ENCODE measurements around the gene RNF40. TPM values are rescaled to one million over a fixed set of nuclear protein-coding genes. Genes with fewer than 3 reads are reported as not detected.

The RNF40 gene
- polyA plus RNA-seq, 1 donor from 2014 or later = 85.2 TPM

GRCh38 chr16:30760577-30761426 lies 1.3 kb upstream of the RNF40 start:
- Histone ChIP-seq H3K27ac (ENCODE audit: low read length) (peak overlapping the region; percentile 81), H3K9ac (ENCODE audit: low read length) (peak overlapping the region; percentile 86), H3K4me2 (ENCODE audit: low read length) (peak overlapping the region; percentile 78), H4K20me1 (ENCODE audit: insufficient read depth) (no peaks in the 10 kb centered on the region), H3K27me3 (ENCODE audit: insufficient read depth, low read depth, low read length) (no peaks in the 10 kb centered on the region), H3F3A (ENCODE audit: insufficient read depth, low read length, poor library complexity, severe bottlenecking) (no peaks in the 10 kb centered on the region), H3K9me3 (ENCODE audit: low read length) (no peaks in the 10 kb centered on the region), H3K79me2 (replicated peaks; ENCODE audit: insufficient read depth, low read length) (peaks cover 26% of the 10 kb centered on the region), H3K9me2 (ENCODE audit: insufficient read depth, low read length) (no peaks in the 10 kb centered on the region), H2AFZ (ENCODE audit: low read depth, low read length) (no peak overlapping the region), H3K36me3 (ENCODE audit: insufficient read depth, low read length) (no peaks in the 10 kb centered on the region), H3K4me3 (ENCODE audit: low read length) (peak overlapping the region; percentile 91)
- TF ChIP-seq POLR2AphosphoS5 (IDR thresholded peaks at IDR 0.05) (peak; percentile 0), EP300 (conservative IDR thresholded peaks at IDR 0.05; ENCODE audit: poor library complexity, severe bottlenecking) (no peak)

DNA sequence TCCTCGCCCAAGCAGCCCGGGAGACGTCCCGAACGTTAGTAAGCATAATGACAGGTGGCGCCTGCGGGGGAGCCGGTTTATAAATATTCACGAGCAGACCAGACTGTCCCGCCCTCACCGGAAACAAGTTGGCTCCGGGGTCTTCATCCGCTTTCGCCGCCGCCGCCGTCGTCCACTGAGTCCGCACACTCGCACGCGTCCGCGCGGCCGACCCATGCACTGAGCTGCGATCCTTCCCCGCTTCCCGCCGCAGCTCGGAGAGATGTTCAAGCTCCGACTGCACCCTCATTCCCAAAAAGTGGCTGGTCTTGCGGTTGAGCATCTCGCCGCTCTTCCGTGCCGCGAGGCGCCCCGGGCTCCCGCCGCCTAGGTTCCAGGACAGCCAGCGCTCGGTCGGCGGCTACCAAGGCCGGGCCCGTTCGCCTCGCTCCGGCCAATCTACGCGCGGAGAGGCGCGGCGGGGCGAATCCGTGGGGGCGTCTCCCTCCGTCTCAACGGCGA lies 645 bp upstream of the RNF40 start:
- peak overlapping the region; percentile 35 for H2AFZ ChIP-seq (ENCODE audit: low read depth, low read length)
- H3K27me3 ChIP-seq (ENCODE audit: insufficient read depth, low read depth, low read length) = no peaks in the 10 kb centered on the region
- H3F3A ChIP-seq (ENCODE audit: insufficient read depth, low read length, poor library complexity, severe bottlenecking) = no peaks in the 10 kb centered on the region
- peak overlapping the region; percentile 91 for H3K4me3 ChIP-seq (ENCODE audit: low read length)
- peak overlapping the region; percentile 81 for H3K27ac ChIP-seq (ENCODE audit: low read length)
- H3K79me2 ChIP-seq (replicated peaks; ENCODE audit: insufficient read depth, low read length) = peaks cover 26% of the 10 kb centered on the region
- H3K4me2 ChIP-seq (ENCODE audit: low read length) = peak overlapping the region; percentile 78
- H3K9me3 ChIP-seq (ENCODE audit: low read length) = no peaks in the 10 kb centered on the region
- H3K9ac ChIP-seq (ENCODE audit: low read length) = peak overlapping the region; percentile 86
- peak; percentile 3 for TF ChIP-seq POLR2AphosphoS5 (IDR thresholded peaks at IDR 0.05)
- TF ChIP-seq TAF1 (IDR thresholded peaks at IDR 0.05; ENCODE audit: low read depth) = no peak
- TF ChIP-seq SMC3 (conservative IDR thresholded peaks at IDR 0.05; ENCODE audit: poor library complexity) = no peak
- no peak for TF ChIP-seq RAD21 (conservative IDR thresholded peaks at IDR 0.05)
- H3K36me3 ChIP-seq (ENCODE audit: insufficient read depth, low read length) = no peaks in the 10 kb centered on the region
- no peaks in the 10 kb centered on the region for H3K9me2 ChIP-seq (ENCODE audit: insufficient read depth, low read length)
- H4K20me1 ChIP-seq (ENCODE audit: insufficient read depth) = no peaks in the 10 kb centered on the region

DNA sequence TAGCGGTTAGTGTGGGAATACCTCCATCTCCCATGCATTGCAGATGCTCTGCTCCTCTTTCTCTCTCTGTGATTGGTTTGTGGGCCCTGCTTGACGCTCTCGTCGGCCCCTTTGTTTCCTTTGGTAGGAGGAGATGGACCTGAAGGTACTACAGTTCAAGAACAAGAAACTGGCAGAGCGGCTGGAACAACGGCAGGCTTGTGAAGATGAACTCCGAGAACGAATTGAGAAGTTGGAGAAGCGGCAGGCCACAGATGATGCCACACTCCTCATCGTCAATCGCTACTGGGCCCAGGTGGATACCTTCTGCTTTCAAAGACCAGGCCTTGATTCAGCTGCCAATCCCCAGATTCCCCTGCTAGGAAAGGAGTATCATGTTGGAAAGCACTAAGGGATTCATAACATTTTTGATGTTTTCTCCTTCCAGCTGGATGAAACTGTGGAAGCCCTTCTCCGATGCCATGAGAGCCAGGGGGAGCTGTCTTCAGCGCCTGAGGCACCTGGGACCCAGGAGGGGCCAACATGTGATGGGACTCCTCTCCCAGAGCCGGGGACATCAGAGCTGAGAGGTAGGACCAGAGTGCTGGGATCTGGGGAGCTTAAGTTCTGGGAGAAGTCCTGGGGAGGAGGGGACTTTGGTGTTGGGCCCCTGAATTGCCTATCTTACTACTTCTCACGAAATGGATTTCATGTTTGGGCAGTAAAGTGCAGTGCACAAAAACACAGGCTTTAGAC lies 1.0 kb downstream of the RNF40 start:
- Histone ChIP-seq H3F3A (ENCODE audit: insufficient read depth, low read length, poor library complexity, severe bottlenecking) (no peaks in the 10 kb centered on the region), H3K79me2 (replicated peaks; ENCODE audit: insufficient read depth, low read length) (peaks cover 26% of the 10 kb centered on the region), H3K9me3 (ENCODE audit: low read length) (no peaks in the 10 kb centered on the region), H3K36me3 (ENCODE audit: insufficient read depth, low read length) (no peaks in the 10 kb centered on the region), H3K27me3 (ENCODE audit: insufficient read depth, low read depth, low read length) (no peaks in the 10 kb centered on the region), H4K20me1 (ENCODE audit: insufficient read depth) (no peaks in the 10 kb centered on the region), H3K27ac (ENCODE audit: low read length) (peak overlapping the region; percentile 81), H2AFZ (ENCODE audit: low read depth, low read length) (no peak overlapping the region), H3K9ac (ENCODE audit: low read length) (peak overlapping the region; percentile 86), H3K9me2 (ENCODE audit: insufficient read depth, low read length) (no peaks in the 10 kb centered on the region), H3K4me2 (ENCODE audit: low read length) (peak overlapping the region; percentile 36), H3K4me3 (ENCODE audit: low read length) (peak overlapping the region; percentile 91)
- TF ChIP-seq EP300 (conservative IDR thresholded peaks at IDR 0.05; ENCODE audit: poor library complexity, severe bottlenecking) (no peak), CTCF (IDR thresholded peaks at IDR 0.05; ENCODE audit: poor library complexity, severe bottlenecking) (no peak), EZH2 (IDR thresholded peaks at IDR 0.05; ENCODE audit: borderline replicate concordance, insufficient read depth, low read length, poor library complexity, severe bottlenecking) (no peak), REST (IDR thresholded peaks at IDR 0.05; ENCODE audit: borderline replicate concordance) (no peak), SMC3 (conservative IDR thresholded peaks at IDR 0.05; ENCODE audit: poor library complexity) (no peak), POLR2AphosphoS5 (IDR thresholded peaks at IDR 0.05) (no peak), RAD21 (conservative IDR thresholded peaks at IDR 0.05) (no peak), TAF1 (IDR thresholded peaks at IDR 0.05; ENCODE audit: low read depth) (no peak), MXI1 (conservative IDR thresholded peaks at IDR 0.05; ENCODE audit: poor library complexity, severe bottlenecking) (no peak)
